H1 (cell line): ENCODE measurements around the gene SETDB2. TPM values are rescaled to one million over a fixed set of nuclear protein-coding genes. Genes with fewer than 3 reads are reported as not detected.

Source experiments
- CTCF ChIA-PET: fragments of 300-600 bp; sonication (Branson Sonifier 250); formaldehyde crosslinking; loops from one replicate; lab custom pipeline; 2021; ENCODE audit not compliant: partially characterized antibody; lab: Charles Lee
- POLR2A ChIA-PET: fragments of 300-600 bp; sonication (Branson Sonifier 250); formaldehyde crosslinking; loops from one replicate; lab custom pipeline; 2021; ENCODE audit warnings: inconsistent platforms; ENCODE audit not compliant: partially characterized antibody; lab: Charles Lee
- DNase-seq, 2 experiments: peaks; one replicate each; pipeline versions ENCODE4 v3.0.0 to v3.0.0-alpha.2; 2010 to 2022; ENCODE audit warnings: low spot score in 2 of 2, low read depth in 1 of 2, mixed read lengths in 1 of 2
- FAIRE-seq: peaks from 2 replicates; lab custom pipeline; 2011; peaks lifted over from hg19 to GRCh38; lab: Jason Lieb, UNC
- H2AFZ ChIP-seq: 2 replicates; pipeline ENCODE4 v1.8.1; 2012; ENCODE audit warnings: low read length, inconsistent platforms
- H2AK5ac ChIP-seq: 2 replicates; pipeline ENCODE4 v1.6.1; 2013; ENCODE audit warnings: low read depth, low read length
- H2BK120ac ChIP-seq: replicated peaks from 2 replicates; pipeline ENCODE3; 2013; ENCODE audit warnings: low read depth, low read length, inconsistent platforms
- H2BK12ac ChIP-seq: 2 replicates; pipeline ENCODE4 v1.6.1; 2013; ENCODE audit warnings: low read depth, low read length
- H2BK15ac ChIP-seq: 2 replicates; pipeline ENCODE4 v1.6.1; 2013; ENCODE audit warnings: low read length
- H2BK20ac ChIP-seq: 2 replicates; pipeline ENCODE4 v1.6.1; 2013; ENCODE audit warnings: low read length
- H2BK5ac ChIP-seq: 2 replicates; pipeline ENCODE4 v1.6.1; 2013; ENCODE audit warnings: low read depth, low read length
- H3K14ac ChIP-seq: 2 replicates; pipeline ENCODE4 v1.6.1; 2013; ENCODE audit warnings: inconsistent platforms; ENCODE audit not compliant: insufficient read length
- H3K18ac ChIP-seq: 2 replicates; pipeline ENCODE4 v1.6.1; 2013; ENCODE audit warnings: low read length; ENCODE audit errors: extremely low read depth
- H3K23ac ChIP-seq: 2 replicates; pipeline ENCODE4 v1.6.1; 2013; ENCODE audit warnings: inconsistent platforms; ENCODE audit not compliant: insufficient read length
- H3K23me2 ChIP-seq: 2 replicates; pipeline ENCODE4 v1.6.1; 2013; ENCODE audit warnings: low read depth, low read length
- H3K27ac ChIP-seq: 2 replicates; pipeline ENCODE4 v1.6.1; 2011; ENCODE audit warnings: low read depth, low read length, inconsistent platforms
- H3K27me3 ChIP-seq, 4 experiments: replicated peaks in 1 of 4; 1 replicate in 1 of 4; 2 replicates in 3 of 4; pipeline versions ENCODE4 v1.6.1 to v1.8.1; 2011 to 2013; ENCODE audit warnings: low read length in 3 of 4, mild to moderate bottlenecking in 3 of 4, inconsistent platforms in 2 of 4, mixed read lengths in 2 of 4, moderate library complexity in 1 of 4; ENCODE audit not compliant: control insufficient read depth in 3 of 4, insufficient read depth in 3 of 4; ENCODE audit errors: extremely low read depth in 1 of 4
- H3K36me3 ChIP-seq, 4 experiments: 2 replicates each; pipeline versions ENCODE4 v1.6.1 to v1.8.1; 2011 to 2013; ENCODE audit warnings: mild to moderate bottlenecking in 4 of 4, low read length in 3 of 4, moderate library complexity in 2 of 4, control low read depth in 1 of 4, inconsistent platforms in 1 of 4; ENCODE audit not compliant: insufficient read depth in 4 of 4, control insufficient read depth in 2 of 4
- H3K4ac ChIP-seq: replicated peaks from 2 replicates; pipeline ENCODE3; 2013; ENCODE audit warnings: low read length, low read depth, mixed read lengths, inconsistent platforms; ENCODE audit not compliant: insufficient read length
- H3K4me1 ChIP-seq, 4 experiments: replicated peaks in 1 of 4; 1 replicate in 1 of 4; 2 replicates in 3 of 4; pipeline versions ENCODE4 v1.6.1 to v1.8.1; 2011 to 2013; ENCODE audit warnings: low read length in 3 of 4, inconsistent platforms in 2 of 4, mixed read lengths in 1 of 4; ENCODE audit not compliant: insufficient read depth in 4 of 4, control insufficient read depth in 3 of 4
- H3K4me2 ChIP-seq, 2 experiments: 2 replicates each; pipeline versions ENCODE4 v1.6.1 to v1.8.1; 2011 to 2013; ENCODE audit warnings: low read depth in 2 of 2, low read length in 2 of 2, control low read depth in 1 of 2, inconsistent platforms in 1 of 2, mild to moderate bottlenecking in 1 of 2; ENCODE audit not compliant: insufficient read depth in 1 of 2
- H3K4me3 ChIP-seq, 4 experiments: fragments of 200-600, 300-600 bp in 1 of 4; sonication (generic), shearing (Covaris generic), sonication (Bioruptor Twin) in 1 of 4; 2 replicates each; pipeline versions ENCODE4 v1.5.1 to v1.8.1; 2011 to 2016; ENCODE audit warnings: low read length in 4 of 4, low read depth in 3 of 4, control low read depth in 2 of 4, inconsistent platforms in 2 of 4, mild to moderate bottlenecking in 2 of 4, mixed read lengths in 1 of 4, moderate library complexity in 1 of 4; ENCODE audit not compliant: insufficient read depth in 2 of 4; ENCODE audit errors: extremely low read depth in 1 of 4
- H3K56ac ChIP-seq: replicated peaks from 2 replicates; pipeline ENCODE3; 2013; ENCODE audit warnings: low read depth, mild to moderate bottlenecking, mixed read lengths, low read length, inconsistent platforms; ENCODE audit not compliant: insufficient read length
- H3K79me1 ChIP-seq: 2 replicates; pipeline ENCODE4 v1.6.1; 2013; ENCODE audit warnings: low read depth, low read length, control low read depth
- H3K79me2 ChIP-seq, 2 experiments: 2 replicates each; pipeline versions ENCODE4 v1.6.1 to v1.8.1; 2012 to 2013; ENCODE audit warnings: low read length in 2 of 2, mild to moderate bottlenecking in 2 of 2, inconsistent platforms in 1 of 2; ENCODE audit not compliant: insufficient read depth in 2 of 2, control insufficient read depth in 1 of 2
- H3K9ac ChIP-seq, 4 experiments: replicated peaks in 1 of 4; 1 replicate in 1 of 4; 2 replicates in 3 of 4; pipeline versions ENCODE4 v1.6.1 to v1.8.1; 2011 to 2013; ENCODE audit warnings: low read depth in 3 of 4, low read length in 3 of 4, control low read depth in 2 of 4, mild to moderate bottlenecking in 2 of 4, moderate library complexity in 2 of 4, inconsistent platforms in 1 of 4; ENCODE audit errors: extremely low read depth in 1 of 4
- H3K9me3 ChIP-seq, 2 experiments: 2 replicates each; pipeline versions ENCODE4 v1.6.1 to v1.8.1; 2012 to 2013; ENCODE audit warnings: mild to moderate bottlenecking in 2 of 2, moderate library complexity in 2 of 2, control low read depth in 1 of 2, inconsistent platforms in 1 of 2, low read depth in 1 of 2, low read length in 1 of 2, mixed read lengths in 1 of 2; ENCODE audit not compliant: insufficient read depth in 2 of 2
- H4K20me1 ChIP-seq, 2 experiments: replicated peaks in 1 of 2; 2 replicates each; pipeline versions ENCODE3 to v1.8.1; 2011 to 2013; ENCODE audit warnings: inconsistent platforms in 2 of 2, low read length in 2 of 2, mild to moderate bottlenecking in 1 of 2; ENCODE audit not compliant: insufficient read depth in 2 of 2, control insufficient read depth in 1 of 2
- H4K5ac ChIP-seq: 2 replicates; pipeline ENCODE4 v1.6.1; 2013; ENCODE audit warnings: low read length, low read depth, mixed read lengths, inconsistent platforms; ENCODE audit not compliant: insufficient read length
- H4K8ac ChIP-seq: 2 replicates; pipeline ENCODE4 v1.8.0; 2013; ENCODE audit warnings: mild to moderate bottlenecking, moderate library complexity, low read length, inconsistent platforms; ENCODE audit not compliant: insufficient read depth; ENCODE audit errors: extremely low read depth
- H4K91ac ChIP-seq: replicated peaks from 2 replicates; pipeline ENCODE3; 2013; ENCODE audit warnings: low read length, mixed read lengths, inconsistent platforms; ENCODE audit not compliant: insufficient read length
- BACH1 ChIP-seq: IDR thresholded peaks from 2 replicates; pipeline ENCODE4 v1.6.1; 2012; ENCODE audit warnings: low read length, improper control_type of control experiment
- CEBPB ChIP-seq: IDR thresholded peaks from 2 replicates; pipeline ENCODE4 v1.6.1; 2012; ENCODE audit warnings: low read depth, low read length
- GABPA ChIP-seq: IDR thresholded peaks from 2 replicates; pipeline ENCODE4 v1.6.1; 2011; ENCODE audit warnings: mild to moderate bottlenecking, low read length, moderate library complexity, borderline replicate concordance; ENCODE audit not compliant: insufficient read depth
- NANOG ChIP-seq: IDR thresholded peaks from 2 replicates; pipeline ENCODE4 v1.6.1; 2011; ENCODE audit warnings: low read length, low read depth, mild to moderate bottlenecking, inconsistent platforms; ENCODE audit not compliant: insufficient read depth, poor library complexity, severe bottlenecking
- NRF1 ChIP-seq: IDR thresholded peaks from 2 replicates; pipeline ENCODE4 v1.6.1; 2011; ENCODE audit warnings: mild to moderate bottlenecking, low read depth, low read length, improper control_type of control experiment
- PHF8 ChIP-seq: fragments of 200-600 bp; sonication (generic); conservative IDR thresholded peaks from 2 replicates; pipeline ENCODE4 v1.7.1; 2012; ENCODE audit warnings: low read depth, mild to moderate bottlenecking, inconsistent platforms, low read length, moderate library complexity
- POU5F1 ChIP-seq: IDR thresholded peaks from 2 replicates; pipeline ENCODE4 v1.6.1; 2011; ENCODE audit warnings: low read depth, mild to moderate bottlenecking, low read length, moderate library complexity
- RBBP5 ChIP-seq: IDR thresholded peaks from 2 replicates; pipeline ENCODE4 v1.7.1; 2012; ENCODE audit warnings: low read depth, mild to moderate bottlenecking, inconsistent platforms, low read length, moderate library complexity, borderline replicate concordance
- SP1 ChIP-seq: IDR thresholded peaks from 2 replicates; pipeline ENCODE4 v1.6.1; 2011; ENCODE audit warnings: low read depth, low read length
- TAF7 ChIP-seq: optimal IDR thresholded peaks from 2 replicates; pipeline ENCODE3; 2011; ENCODE audit warnings: low read depth, mild to moderate bottlenecking, inconsistent platforms, low read length, moderate library complexity, borderline replicate concordance
- ZNF274 ChIP-seq: IDR thresholded peaks from 2 replicates; pipeline ENCODE4 v1.7.0; 2012; ENCODE audit warnings: low read length, borderline replicate concordance; ENCODE audit errors: extremely low read depth
- WGBS, 2 experiments: shearing (Covaris generic) in 1 of 2; methylation state at CpG; one replicate each; pipeline versions ENCODE4 v1.1.6 to v1.1.7; 2013 to 2015; ENCODE audit warnings: low lambda C conversion rate in 2 of 2, mixed read lengths in 2 of 2, inconsistent platforms in 1 of 2, low coverage in 1 of 2, missing lambda C conversion rate in 1 of 2; ENCODE audit not compliant: insufficient replicate concordance in 2 of 2, insufficient coverage in 1 of 2, insufficient read length in 1 of 2; ENCODE audit errors: extremely low coverage in 1 of 2, missing lambda C conversion rate in 1 of 2; 5-methylcytosine and 5-hydroxymethylcytosine counted together
- polyA plus RNA-seq, 7 experiments: library from polyadenylated mRNA; depleted of rRNA in 3 of 7; stranded (reverse) in 5 of 7; unstranded in 2 of 7; fragments of >200 nt in 5 of 7; fragments of 200-250 nt in 2 of 7; gene quantifications; 1 replicate in 5 of 7; 2 replicates in 1 of 7; 4 replicates in 1 of 7; pipeline versions ENCODE4 v1.2.1 to v1.2.3, GENCODE V29; 2011 to 2013; ENCODE audit warnings: missing spikeins in 2 of 7, mixed read lengths in 2 of 7
- total RNA-seq: library from RNA; stranded (reverse); fragmentation: NEBNext Ultra II Directional; extraction: Animal tissue kit (Norgen Biotek cat#: 25700); gene quantifications from 2 replicates; pipeline ENCODE4 v1.2.1, GENCODE V29; 2021

The SETDB2 gene
- total and polyA plus RNA-seq, 2 of the 8 experiments (the other 6 are each of a cell fraction or from before 2014, with no cell fraction given), result 1.2 to 6.1 TPM

DNA sequence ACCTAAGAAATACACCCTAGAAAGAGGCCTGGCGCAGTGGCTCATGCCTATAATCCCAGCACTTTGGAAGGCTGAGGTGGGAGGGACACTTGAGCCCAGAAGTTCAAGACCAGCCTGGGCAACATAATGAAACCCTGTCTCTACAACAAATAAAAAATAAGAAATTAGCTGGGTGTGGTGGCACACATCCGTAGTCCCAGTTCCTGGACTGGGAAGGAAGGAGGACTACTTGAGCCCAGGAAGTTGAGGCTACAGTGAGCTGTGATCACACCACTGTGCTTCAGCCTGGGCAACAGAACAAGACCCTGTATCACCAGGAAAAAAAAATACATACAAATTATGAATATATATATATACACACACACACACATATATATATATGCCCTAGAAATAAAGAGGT is 94.3 kb downstream of the SETDB2 start:
- Histone ChIP-seq H4K91ac (no peak overlapping the region), H2BK15ac (no peak overlapping the region), H3K4me3 (no peak overlapping the region), H2BK20ac (no peak overlapping the region), H2AFZ (no peak overlapping the region), H4K20me1 (no peaks in the 10 kb centered on the region), H3K27ac (no peak overlapping the region), H3K79me2 (no peaks in the 10 kb centered on the region), H4K5ac (no peak overlapping the region), H3K14ac (no peak overlapping the region), H3K9me3 (no peaks in the 10 kb centered on the region), H4K8ac (no peak overlapping the region), H3K79me1 (no peaks in the 10 kb centered on the region), H3K23me2 (no peaks in the 10 kb centered on the region), H3K56ac (no peak overlapping the region), H3K27me3 (no peaks in the 10 kb centered on the region), H3K4me1 (no peaks in the 10 kb centered on the region), H2BK120ac (no peak overlapping the region), H3K18ac (no peak overlapping the region), H3K36me3 (peaks cover 3 to 36% (median 12%) of the 10 kb centered on the region in 4 experiments; a peak in 5 of 8 replicates), H3K4ac (no peak overlapping the region), H3K4me2 (no peak overlapping the region), H2BK12ac (no peak overlapping the region), H2BK5ac (no peak overlapping the region), H3K9ac (no peak overlapping the region), H3K23ac (no peak overlapping the region), H2AK5ac (no peak overlapping the region)
- no peak for DNase-seq
- WGBS, 2 experiments, result 97% methylated on average over 2 of the region's 2 CpGs; no CpG with 5 or more reads in 1 of the 2 experiments
- TF ChIP-seq GABPA, result no peak
- no peak for TF ChIP-seq ZNF274
- no peak for TF ChIP-seq NRF1
- no peak for TF ChIP-seq TAF7
- TF ChIP-seq BACH1, result no peak
- TF ChIP-seq SP1, result no peak
- no peak for TF ChIP-seq PHF8
- no peak for TF ChIP-seq POU5F1
- TF ChIP-seq NANOG, result no peak
- TF ChIP-seq RBBP5, result no peak
- TF ChIP-seq CEBPB, result no peak
- ChIA-PET CTCF (interaction anchor here (1.3 kb wide), 1 partner anchor 117 kb away, joined by 4 read pairs; no protein-coding TSS in a partner anchor), POLR2A (no interaction called here)
- FAIRE-seq, result no peak
